Measurements from ENCODE around the gene HHATL. TPM values are rescaled to one million over a fixed set of nuclear protein-coding genes. Genes with fewer than 3 reads are reported as not detected.

Gene HHATL
- total RNA-seq, 2 experiments from 2014 or later = not detected

GRCh38 chr3:42662813-42663535, 39.6 kb downstream of the HHATL start:
- Histone ChIP-seq H3K27ac (ENCODE audit: low read depth, low read length, poor library complexity, severe bottlenecking) (no peak overlapping the region), H3K4me1 (ENCODE audit: insufficient read depth, low read length, poor library complexity, severe bottlenecking) (no peaks in the 10 kb centered on the region), H3K9me3 (ENCODE audit: low read length) (no peaks in the 10 kb centered on the region), H3K9me2 (ENCODE audit: insufficient read depth, low read length) (no peaks in the 10 kb centered on the region), H4K20me1 (ENCODE audit: insufficient read depth, low read length) (no peaks in the 10 kb centered on the region), H2AFZ (ENCODE audit: low read length) (no peak overlapping the region), H3K36me3 (ENCODE audit: insufficient read depth, low read length) (no peaks in the 10 kb centered on the region), H3K4me2 (ENCODE audit: low read length) (no peak overlapping the region), H3K79me2 (ENCODE audit: insufficient read depth, low read depth, low read length) (no peaks in the 10 kb centered on the region), H3K4me3 (ENCODE audit: low read depth, low read length, poor library complexity, severe bottlenecking) (no peak overlapping the region)
- TF ChIP-seq EZH2phosphoT487 (IDR thresholded peaks at IDR 0.05; ENCODE audit: borderline replicate concordance, low read depth, low read length) (no peak), CTCF (conservative IDR thresholded peaks at IDR 0.05; ENCODE audit: low read length) (no peak)
- ChIA-PET POLR2A (interaction anchor here (0.7 to 0.8 kb wide), 2 partner anchors 82 to 112 kb away, joined by 3 read pairs; no protein-coding TSS in a partner anchor), CTCF (ENCODE audit: unreplicated experiment) (no interaction called here)
- intact Hi-C loops (cut with micrococcal nuclease; ENCODE audit: unreplicated experiment) = no loop called here
- DNase-seq (ENCODE audit: low spot score) = no peak
- no TSS peak for BruUV-seq (replicated peaks)

GRCh38 chr3:42662037-42662812, 40.4 kb downstream of the HHATL start:
- DNase-seq (ENCODE audit: low spot score) = no peak
- TF ChIP-seq CTCF (conservative IDR thresholded peaks at IDR 0.05; ENCODE audit: low read length) (no peak), EZH2phosphoT487 (IDR thresholded peaks at IDR 0.05; ENCODE audit: borderline replicate concordance, low read depth, low read length) (no peak)
- Histone ChIP-seq H3K9me2 (ENCODE audit: insufficient read depth, low read length) (no peaks in the 10 kb centered on the region), H3K36me3 (ENCODE audit: insufficient read depth, low read length) (no peaks in the 10 kb centered on the region), H2AFZ (ENCODE audit: low read length) (no peak overlapping the region), H4K20me1 (ENCODE audit: insufficient read depth, low read length) (no peaks in the 10 kb centered on the region), H3K4me3 (ENCODE audit: low read depth, low read length, poor library complexity, severe bottlenecking) (no peak overlapping the region), H3K4me2 (ENCODE audit: low read length) (no peak overlapping the region), H3K4me1 (ENCODE audit: insufficient read depth, low read length, poor library complexity, severe bottlenecking) (no peaks in the 10 kb centered on the region), H3K27ac (ENCODE audit: low read depth, low read length, poor library complexity, severe bottlenecking) (no peak overlapping the region), H3K79me2 (ENCODE audit: insufficient read depth, low read depth, low read length) (no peaks in the 10 kb centered on the region), H3K9me3 (ENCODE audit: low read length) (no peaks in the 10 kb centered on the region)
- intact Hi-C loops (cut with micrococcal nuclease; ENCODE audit: unreplicated experiment) = no loop called here
- no TSS peak for BruUV-seq (replicated peaks)
- ChIA-PET POLR2A (no interaction called here), CTCF (ENCODE audit: unreplicated experiment) (no interaction called here)

DNA sequence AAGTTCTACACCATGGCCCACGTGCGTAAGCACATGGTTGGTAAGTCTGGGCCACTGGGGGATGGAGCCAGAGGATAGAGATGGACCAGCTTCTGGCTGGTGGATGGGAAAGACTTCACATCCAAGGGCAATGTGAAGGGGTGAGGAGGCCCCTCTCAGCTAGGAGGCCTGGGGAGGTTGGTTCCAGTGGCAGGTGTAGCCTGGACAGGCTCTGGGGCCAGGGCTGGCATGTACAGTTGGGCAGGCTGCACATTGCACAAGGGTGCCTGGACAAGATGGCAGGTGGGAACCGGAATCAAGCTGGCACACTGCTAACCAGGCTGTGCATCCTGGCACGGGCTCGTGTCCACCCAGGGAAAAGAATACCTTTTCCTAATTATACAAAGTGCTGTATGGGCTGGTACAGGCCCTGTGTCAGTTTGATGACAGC, 41.0 kb downstream of the HHATL start:
- no peak for DNase-seq (ENCODE audit: low spot score)

More for the DNA sequence above, 41.0 kb downstream of the HHATL start:
- Histone ChIP-seq H3K36me3 (ENCODE audit: insufficient read depth, low read length) (no peaks in the 10 kb centered on the region), H3K79me2 (ENCODE audit: insufficient read depth, low read depth, low read length) (no peaks in the 10 kb centered on the region), H3K9me3 (ENCODE audit: low read length) (no peaks in the 10 kb centered on the region), H4K20me1 (ENCODE audit: insufficient read depth, low read length) (no peaks in the 10 kb centered on the region), H3K4me2 (ENCODE audit: low read length) (no peak overlapping the region), H2AFZ (ENCODE audit: low read length) (no peak overlapping the region), H3K4me1 (ENCODE audit: insufficient read depth, low read length, poor library complexity, severe bottlenecking) (no peaks in the 10 kb centered on the region), H3K9me2 (ENCODE audit: insufficient read depth, low read length) (no peaks in the 10 kb centered on the region), H3K27ac (ENCODE audit: low read depth, low read length, poor library complexity, severe bottlenecking) (no peak overlapping the region), H3K4me3 (ENCODE audit: low read depth, low read length, poor library complexity, severe bottlenecking) (no peak overlapping the region)
- intact Hi-C loops (cut with micrococcal nuclease; ENCODE audit: unreplicated experiment) = no loop called here
- CTCF ChIA-PET (ENCODE audit: unreplicated experiment) = no interaction called here
- TF ChIP-seq CTCF (conservative IDR thresholded peaks at IDR 0.05; ENCODE audit: low read length) (no peak), EZH2phosphoT487 (IDR thresholded peaks at IDR 0.05; ENCODE audit: borderline replicate concordance, low read depth, low read length) (no peak)
- BruUV-seq (replicated peaks) = no TSS peak
- POLR2A ChIA-PET = interaction anchor here (1.2 kb wide), 1 partner anchor 9 kb away, joined by 3 read pairs; no protein-coding TSS in a partner anchor
